ENCODE results near the gene MAS1. TPM values are rescaled to one million over a fixed set of nuclear protein-coding genes. Genes with fewer than 3 reads are reported as not detected.

Gene MAS1
- total and polyA plus RNA-seq, 2 experiments from 2014 or later, result not detected

DNA sequence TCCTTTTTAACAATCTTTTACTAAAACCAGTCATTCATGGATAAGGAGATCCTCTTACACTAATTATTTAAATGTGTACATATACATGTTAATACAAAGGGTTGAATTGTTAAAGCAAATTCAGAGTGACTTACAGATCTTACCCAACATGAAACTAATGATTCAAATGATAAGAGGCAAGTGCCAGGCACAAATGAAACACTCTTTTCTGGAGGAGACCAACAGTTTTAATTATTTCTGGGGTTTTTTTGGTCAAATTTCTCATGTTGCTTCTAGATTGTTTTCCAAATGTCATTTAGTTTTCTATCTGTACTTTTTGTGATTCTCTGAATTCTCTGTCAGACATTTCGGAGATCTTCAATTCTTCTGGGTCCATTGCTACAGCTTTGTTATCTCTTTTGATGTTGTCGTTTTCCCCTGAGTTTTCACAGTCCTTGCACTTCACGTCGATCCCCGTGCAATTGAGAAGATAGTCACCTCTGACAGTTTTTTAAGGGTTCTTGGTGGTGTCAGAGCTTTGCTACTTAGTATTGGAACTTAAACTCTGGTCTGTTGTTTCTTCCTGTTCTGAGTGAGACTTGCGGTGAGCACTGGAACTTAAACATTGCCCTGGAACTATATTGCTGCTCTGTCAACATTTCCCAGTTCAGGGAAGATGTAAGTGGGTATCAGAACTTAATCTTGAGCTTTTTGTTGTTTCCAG lies 23.2 kb downstream of the MAS1 start:
- no peaks in the 10 kb centered on the region for H3K79me2 ChIP-seq (ENCODE audit: insufficient read depth)
- no peak overlapping the region for H3K4me2 ChIP-seq (ENCODE audit: unreplicated experiment)
- no peak for DNase-seq
- no peak overlapping the region for H2AFZ ChIP-seq
- no peak overlapping the region for H3K9ac ChIP-seq
- no peaks in the 10 kb centered on the region for H4K20me1 ChIP-seq (ENCODE audit: insufficient read depth)
- H3K36me3 ChIP-seq (ENCODE audit: low read depth), result no peaks in the 10 kb centered on the region
- TF ChIP-seq EZH2phosphoT487 (IDR thresholded peaks at IDR 0.05; ENCODE audit: insufficient read depth, low read depth), result no peak
- H3K9me3 ChIP-seq (ENCODE audit: low read depth), result no peaks in the 10 kb centered on the region
- H3K4me1 ChIP-seq (ENCODE audit: insufficient read depth), result no peaks in the 10 kb centered on the region
- 61 to 65% methylated on average over 6 of the region's 6 CpGs for WGBS, 2 experiments (ENCODE audit: low coverage in 1 of 2, low lambda C conversion rate in 2 of 2, missing lambda C conversion rate in 2 of 2)
- H3K9me2 ChIP-seq (ENCODE audit: insufficient read depth), result no peaks in the 10 kb centered on the region
- H3K27me3 ChIP-seq (replicated peaks; ENCODE audit: insufficient read depth), result peaks cover 15% of the 10 kb centered on the region; the same call in 1 of the 2 replicates
- no peaks in the 10 kb centered on the region for H3F3A ChIP-seq (ENCODE audit: insufficient read depth)
- in situ Hi-C loops (cut with MboI), result no loop called here
- no peak overlapping the region for H3K27ac ChIP-seq
- H3K4me3 ChIP-seq, result no peak overlapping the region

DNA sequence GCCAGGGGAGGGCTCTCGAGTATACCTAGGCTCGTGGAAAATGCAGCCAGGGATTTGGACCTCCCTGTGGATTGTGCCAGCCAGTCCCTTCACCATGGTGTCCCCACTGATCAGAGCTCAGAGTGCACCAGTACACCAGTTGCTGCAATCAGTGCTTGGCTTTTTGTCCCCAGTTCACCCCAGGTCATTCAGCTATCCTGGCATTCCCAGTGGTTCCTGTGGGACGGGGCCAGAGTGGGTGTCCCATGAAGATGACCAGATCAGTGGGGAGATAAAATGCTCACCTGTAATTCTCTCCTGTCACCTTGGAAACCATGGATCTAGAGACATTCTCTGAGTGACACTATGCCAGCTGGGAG lies 23.8 kb downstream of the MAS1 start:
- Histone ChIP-seq H3K9me2 (ENCODE audit: insufficient read depth) (no peaks in the 10 kb centered on the region), H4K20me1 (ENCODE audit: insufficient read depth) (no peaks in the 10 kb centered on the region), H3K36me3 (ENCODE audit: low read depth) (no peaks in the 10 kb centered on the region), H3K9me3 (ENCODE audit: low read depth) (no peaks in the 10 kb centered on the region), H3F3A (ENCODE audit: insufficient read depth) (no peaks in the 10 kb centered on the region), H3K4me3 (no peak overlapping the region), H3K4me1 (ENCODE audit: insufficient read depth) (no peaks in the 10 kb centered on the region), H3K9ac (no peak overlapping the region), H3K4me2 (ENCODE audit: unreplicated experiment) (no peak overlapping the region), H3K79me2 (ENCODE audit: insufficient read depth) (no peaks in the 10 kb centered on the region), H2AFZ (no peak overlapping the region), H3K27ac (no peak overlapping the region), H3K27me3 (replicated peaks; ENCODE audit: insufficient read depth) (peaks cover 15% of the 10 kb centered on the region; the same call in 1 of the 2 replicates)
- in situ Hi-C loops (cut with MboI), result no loop called here
- 60 to 61% methylated on average over 3 of the region's 3 CpGs for WGBS, 2 experiments (ENCODE audit: low coverage in 1 of 2, low lambda C conversion rate in 2 of 2, missing lambda C conversion rate in 2 of 2)
- no peak for DNase-seq
- no peak for TF ChIP-seq EZH2phosphoT487 (IDR thresholded peaks at IDR 0.05; ENCODE audit: insufficient read depth, low read depth)
- no peak for TF ChIP-seq EZH2 (IDR thresholded peaks at IDR 0.05; ENCODE audit: insufficient read depth, poor library complexity, severe bottlenecking)

DNA sequence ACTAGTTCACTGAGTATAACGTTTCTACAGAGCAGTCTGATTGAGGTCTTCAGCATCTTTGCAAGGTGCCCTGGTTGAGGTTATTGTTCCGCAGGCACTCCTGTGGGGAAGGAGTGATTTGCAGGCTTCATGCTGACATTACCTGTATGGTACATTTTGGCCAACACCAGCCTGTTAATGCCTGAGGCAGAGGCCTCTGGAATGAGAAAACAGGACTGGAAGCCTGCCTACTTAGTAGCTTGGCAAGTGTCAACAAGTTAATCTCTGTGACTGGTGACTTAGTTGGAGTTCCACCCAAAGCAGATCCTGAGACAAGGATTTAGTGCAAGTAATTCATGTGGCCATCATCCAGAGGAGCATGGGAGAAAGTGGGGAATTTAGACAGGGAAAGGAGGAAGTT lies 24.6 kb downstream of the MAS1 start:
- WGBS, 2 experiments (ENCODE audit: low coverage in 1 of 2, low lambda C conversion rate in 2 of 2, missing lambda C conversion rate in 2 of 2), result 49 to 51% methylated on average over 2 of the region's 2 CpGs
- Histone ChIP-seq H3K4me2 (ENCODE audit: unreplicated experiment) (no peak overlapping the region), H3K9me2 (ENCODE audit: insufficient read depth) (no peaks in the 10 kb centered on the region), H3K4me3 (no peak overlapping the region), H3K27ac (no peak overlapping the region), H4K20me1 (ENCODE audit: insufficient read depth) (no peaks in the 10 kb centered on the region), H3F3A (ENCODE audit: insufficient read depth) (no peaks in the 10 kb centered on the region), H3K36me3 (ENCODE audit: low read depth) (no peaks in the 10 kb centered on the region), H2AFZ (no peak overlapping the region), H3K9me3 (ENCODE audit: low read depth) (no peaks in the 10 kb centered on the region), H3K9ac (no peak overlapping the region), H3K79me2 (ENCODE audit: insufficient read depth) (no peaks in the 10 kb centered on the region), H3K4me1 (ENCODE audit: insufficient read depth) (no peaks in the 10 kb centered on the region), H3K27me3 (replicated peaks; ENCODE audit: insufficient read depth) (peaks cover 15% of the 10 kb centered on the region; the same call in 1 of the 2 replicates)
- in situ Hi-C loops (cut with MboI), result no loop called here
- no peak for DNase-seq
- TF ChIP-seq EZH2 (IDR thresholded peaks at IDR 0.05; ENCODE audit: insufficient read depth, poor library complexity, severe bottlenecking), result no peak

DNA sequence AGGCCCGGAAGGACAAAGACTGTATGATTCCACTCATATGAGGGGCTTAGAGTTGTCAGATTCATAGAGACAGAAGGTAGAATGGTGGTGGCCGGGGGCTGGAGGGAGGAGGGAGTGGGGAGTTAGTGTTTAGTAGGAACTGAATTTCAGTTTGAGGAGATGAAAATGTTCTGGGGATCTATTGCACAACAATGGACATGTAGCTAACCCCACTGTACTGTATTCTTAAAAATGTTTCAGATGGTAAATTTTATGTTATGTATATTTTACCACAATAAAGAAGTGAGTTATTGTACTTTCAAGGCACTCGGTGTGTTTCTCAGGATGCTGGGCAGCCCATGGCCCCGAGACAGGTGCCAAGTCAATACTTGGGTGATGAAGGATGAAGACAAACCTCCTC lies 25.4 kb downstream of the MAS1 start:
- Histone ChIP-seq H3K27me3 (replicated peaks; ENCODE audit: insufficient read depth) (peaks cover 9% of the 10 kb centered on the region; the same call in 1 of the 2 replicates), H3K9me3 (ENCODE audit: low read depth) (no peaks in the 10 kb centered on the region), H2AFZ (no peak overlapping the region), H3K36me3 (ENCODE audit: low read depth) (no peaks in the 10 kb centered on the region), H3K9ac (no peak overlapping the region), H3K4me1 (ENCODE audit: insufficient read depth) (no peaks in the 10 kb centered on the region), H3K4me3 (no peak overlapping the region), H4K20me1 (ENCODE audit: insufficient read depth) (no peaks in the 10 kb centered on the region), H3K9me2 (ENCODE audit: insufficient read depth) (no peaks in the 10 kb centered on the region), H3K4me2 (ENCODE audit: unreplicated experiment) (no peak overlapping the region), H3K79me2 (ENCODE audit: insufficient read depth) (no peaks in the 10 kb centered on the region), H3F3A (ENCODE audit: insufficient read depth) (no peaks in the 10 kb centered on the region), H3K27ac (no peak overlapping the region)
- TF ChIP-seq EZH2 (IDR thresholded peaks at IDR 0.05; ENCODE audit: insufficient read depth, poor library complexity, severe bottlenecking), result no peak
- TF ChIP-seq EZH2phosphoT487 (IDR thresholded peaks at IDR 0.05; ENCODE audit: insufficient read depth, low read depth), result no peak
- WGBS, 2 experiments (ENCODE audit: low coverage in 1 of 2, low lambda C conversion rate in 2 of 2, missing lambda C conversion rate in 2 of 2), result 59 to 60% methylated on average over 4 of the region's 4 CpGs
- DNase-seq, result no peak
- in situ Hi-C loops (cut with MboI), result no loop called here

DNA sequence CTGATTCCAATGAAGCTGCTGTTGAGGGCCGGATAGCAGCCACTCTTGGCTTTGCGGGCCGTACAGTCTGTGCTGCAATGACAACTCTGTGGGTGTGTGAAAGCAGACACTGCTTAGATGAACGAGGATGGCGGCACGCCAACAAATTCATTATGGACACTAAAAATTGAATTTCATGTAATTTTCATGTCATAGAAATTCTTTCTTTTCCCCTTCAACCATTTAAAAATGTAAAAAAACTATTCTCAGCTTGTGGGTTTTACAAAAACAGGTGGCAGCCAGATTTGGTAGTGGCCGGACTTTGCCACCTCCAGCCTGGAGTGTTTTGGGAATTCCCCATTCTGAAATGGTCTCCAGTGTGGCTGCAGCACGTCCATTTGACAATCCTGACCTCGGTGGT lies 26.0 kb downstream of the MAS1 start:
- Histone ChIP-seq H3K4me2 (ENCODE audit: unreplicated experiment) (no peak overlapping the region), H3K79me2 (ENCODE audit: insufficient read depth) (no peaks in the 10 kb centered on the region), H4K20me1 (ENCODE audit: insufficient read depth) (no peaks in the 10 kb centered on the region), H2AFZ (no peak overlapping the region), H3K36me3 (ENCODE audit: low read depth) (no peaks in the 10 kb centered on the region), H3K27ac (no peak overlapping the region), H3F3A (ENCODE audit: insufficient read depth) (no peaks in the 10 kb centered on the region), H3K27me3 (replicated peaks; ENCODE audit: insufficient read depth) (peaks cover 9% of the 10 kb centered on the region; the same call in 1 of the 2 replicates), H3K9ac (no peak overlapping the region), H3K4me1 (ENCODE audit: insufficient read depth) (no peaks in the 10 kb centered on the region), H3K9me2 (ENCODE audit: insufficient read depth) (no peaks in the 10 kb centered on the region), H3K4me3 (no peak overlapping the region), H3K9me3 (ENCODE audit: low read depth) (no peaks in the 10 kb centered on the region)
- TF ChIP-seq EZH2phosphoT487 (IDR thresholded peaks at IDR 0.05; ENCODE audit: insufficient read depth, low read depth), result no peak
- TF ChIP-seq EZH2 (IDR thresholded peaks at IDR 0.05; ENCODE audit: insufficient read depth, poor library complexity, severe bottlenecking), result no peak
- 30 to 31% methylated on average over 9 of the region's 9 CpGs for WGBS, 2 experiments (ENCODE audit: low coverage in 1 of 2, low lambda C conversion rate in 2 of 2, missing lambda C conversion rate in 2 of 2)
- in situ Hi-C loops (cut with MboI), result no loop called here
- DNase-seq, result no peak

Data from GM23248 (cell line).